GM21526 (cell line): Measurements from ENCODE around the gene SLC39A12.
"Not testable (repeated sequence)": the region's sequence is repeated elsewhere in the genome, so short reads cannot be mapped to it uniquely, and the experiment has no call there.

ENCODE experiments used
- ATAC-seq: cut with Tn5 transposase; IDR thresholded peaks from one replicate; pipeline ENCODE4 v1.9.1; 2021; ENCODE audit warnings: moderate library complexity; ENCODE audit not compliant: unreplicated experiment, low FRiP score

The SLC39A12 gene

DNA sequence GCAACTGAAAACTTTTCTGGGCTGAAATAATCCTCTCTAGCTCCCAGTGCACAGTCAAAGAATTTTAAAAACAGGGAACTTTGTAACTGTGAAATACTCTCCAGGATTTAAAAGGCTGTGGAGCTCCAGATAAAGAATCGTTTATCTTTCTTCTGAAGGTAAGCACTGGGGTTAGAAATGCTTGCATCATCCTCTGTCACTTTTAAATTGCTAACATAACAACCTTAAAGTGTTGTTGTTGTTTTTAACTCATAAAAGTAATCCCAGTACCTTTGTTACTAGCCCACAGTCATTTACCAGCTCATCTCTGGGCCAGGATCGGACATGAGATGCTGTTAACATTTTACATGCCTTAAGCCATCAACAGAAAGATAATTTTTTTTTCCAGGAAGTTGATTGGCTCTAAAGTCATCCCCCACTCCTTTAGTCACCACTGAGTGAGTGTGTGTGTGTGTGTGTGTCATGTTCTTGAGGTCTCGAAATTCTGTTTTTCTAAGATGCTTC is at the start of gene SLC39A12:
Gene SLC39A12, plus strand, starts transcription at position 51 of the 504 bp plus-strand sequence. CDS start 1,359 bp downstream, outside the sequence.
- ATAC-seq, result no peak

GRCh38 chr10:17904564-17904963 is 47.2 kb upstream of the SLC39A12 start:
- ATAC-seq, result no peak

DNA sequence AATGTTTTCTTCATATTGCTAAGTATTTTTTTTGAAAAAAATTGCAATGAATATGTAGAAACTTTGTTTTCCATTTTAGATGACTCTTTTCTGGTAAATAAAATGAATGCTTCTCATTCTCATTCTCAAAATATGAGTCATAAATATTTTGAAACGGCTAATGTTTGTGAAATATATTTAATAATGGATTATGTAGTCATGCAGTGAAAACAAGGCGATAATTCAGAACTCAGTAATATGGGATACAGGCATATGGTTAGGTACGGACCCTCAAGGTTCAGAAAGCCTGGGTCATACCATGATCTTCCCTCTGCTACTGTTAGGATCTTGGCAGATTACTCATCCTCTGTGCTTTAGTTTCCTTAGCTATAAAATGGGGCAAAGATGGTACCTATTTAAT is 46.2 kb upstream of the SLC39A12 start:
- ATAC-seq, result no peak

- no peak for ATAC-seq
Observed at GRCh38 chr10:17906002-17906401, 45.7 kb upstream of the SLC39A12 start.

GRCh38 chr10:17907641-17908040 is 44.1 kb upstream of the SLC39A12 start:
- no peak for ATAC-seq

DNA sequence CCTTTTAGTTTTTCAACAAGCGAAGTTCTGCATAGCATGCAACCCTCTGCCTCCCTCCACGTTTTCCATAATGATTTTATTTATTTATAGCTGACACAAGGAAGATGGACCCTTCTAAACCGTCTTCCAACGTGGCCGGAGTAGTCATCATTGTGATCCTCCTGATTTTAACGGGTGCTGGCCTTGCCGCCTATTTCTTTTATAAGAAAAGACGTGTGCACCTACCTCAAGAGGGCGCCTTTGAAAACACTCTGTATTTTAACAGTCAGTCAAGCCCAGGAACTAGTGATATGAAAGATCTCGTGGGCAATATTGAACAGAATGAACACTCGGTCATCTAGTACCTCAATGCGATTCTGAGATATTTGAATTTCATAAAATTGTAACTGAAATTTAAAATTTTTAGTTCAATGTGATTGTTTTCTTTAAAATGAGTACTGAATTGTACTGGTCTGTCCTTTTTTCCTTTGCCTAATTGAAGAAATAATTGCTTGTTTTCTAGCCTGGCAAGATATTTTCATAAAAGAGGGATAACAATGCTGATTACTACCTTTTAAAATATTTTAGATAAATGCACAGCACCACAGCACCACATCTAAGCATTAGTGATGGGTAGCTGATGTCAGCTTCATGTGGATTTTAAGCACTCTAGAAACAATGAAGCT is 41.5 kb upstream of the SLC39A12 start:
- peak; percentile 68 for ATAC-seq

DNA sequence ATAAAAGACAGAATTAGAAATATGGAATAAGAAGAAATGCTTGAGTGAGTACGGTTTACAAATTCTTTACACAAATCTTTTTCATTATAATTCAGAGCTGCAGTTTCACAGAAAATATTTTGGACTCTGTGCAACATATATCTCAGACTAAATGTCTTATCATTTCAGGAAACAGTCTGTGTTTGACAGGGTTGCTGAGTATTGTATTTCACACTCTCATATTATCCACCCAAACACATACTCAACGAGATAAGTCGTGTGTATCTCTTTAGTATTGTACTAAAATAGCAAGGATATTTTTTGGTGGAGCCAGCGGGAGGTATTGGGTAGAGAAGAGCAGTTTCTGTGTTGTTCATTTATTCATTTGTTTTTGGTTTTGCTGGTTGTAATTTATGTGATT is 39.0 kb upstream of the SLC39A12 start:
- ATAC-seq, result no peak

- ATAC-seq, result no peak
Observed at GRCh38 chr10:17913604-17914003, 38.1 kb upstream of the SLC39A12 start.

GRCh38 chr10:17914169-17915045 is 37.3 kb upstream of the SLC39A12 start:
- ATAC-seq, result no peak

- no peak for ATAC-seq
Observed at GRCh38 chr10:17915181-17915580, 36.5 kb upstream of the SLC39A12 start.

- no peak for ATAC-seq
Observed at GRCh38 chr10:17918187-17918903, 33.4 kb upstream of the SLC39A12 start.

- no peak for ATAC-seq
Observed at GRCh38 chr10:17921378-17921777, 30.3 kb upstream of the SLC39A12 start.

DNA sequence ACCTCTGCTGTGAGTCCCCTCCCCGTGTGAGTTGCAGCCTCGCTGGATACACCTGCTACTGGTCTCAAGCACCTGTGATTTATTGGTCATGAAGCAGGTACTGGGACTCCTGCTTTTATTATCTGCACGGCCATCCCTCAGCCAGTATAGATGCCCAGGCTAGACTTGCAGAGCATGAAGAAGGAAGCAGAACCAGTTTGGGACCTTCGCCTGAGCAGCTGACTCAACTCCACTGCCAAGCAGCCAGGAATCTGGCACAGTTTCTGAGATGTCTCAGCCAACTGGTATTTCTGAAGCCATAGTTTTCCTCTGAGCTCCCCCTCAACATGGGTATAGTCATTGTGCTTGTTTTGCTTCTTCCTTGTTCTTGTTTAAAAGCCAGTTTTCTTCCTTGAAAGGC is 28.0 kb upstream of the SLC39A12 start:
- ATAC-seq, result no peak

GRCh38 chr10:17943033-17943745 is 8.5 kb upstream of the SLC39A12 start:
- no peak for ATAC-seq

DNA sequence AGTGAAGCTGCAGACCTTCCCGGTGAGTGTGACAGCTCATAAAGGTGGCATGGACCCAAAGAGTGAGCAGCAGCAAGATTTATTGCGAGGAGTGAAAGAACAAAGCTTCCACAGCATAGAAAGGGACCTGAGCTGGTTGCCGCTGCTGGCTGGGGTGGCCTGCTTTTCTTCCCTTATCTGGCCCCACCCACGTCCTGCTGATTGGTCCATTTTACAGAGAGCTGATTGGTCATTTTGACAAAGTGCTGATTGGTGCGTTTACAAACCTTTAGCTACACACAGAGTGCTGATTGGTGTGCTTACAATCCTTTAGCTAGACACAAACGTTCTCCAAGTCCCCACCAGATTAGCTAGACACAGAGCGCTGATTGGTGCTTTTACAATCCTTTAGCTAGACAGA is 1.4 kb upstream of the SLC39A12 start:
- ATAC-seq, result not testable (repeated sequence)

DNA sequence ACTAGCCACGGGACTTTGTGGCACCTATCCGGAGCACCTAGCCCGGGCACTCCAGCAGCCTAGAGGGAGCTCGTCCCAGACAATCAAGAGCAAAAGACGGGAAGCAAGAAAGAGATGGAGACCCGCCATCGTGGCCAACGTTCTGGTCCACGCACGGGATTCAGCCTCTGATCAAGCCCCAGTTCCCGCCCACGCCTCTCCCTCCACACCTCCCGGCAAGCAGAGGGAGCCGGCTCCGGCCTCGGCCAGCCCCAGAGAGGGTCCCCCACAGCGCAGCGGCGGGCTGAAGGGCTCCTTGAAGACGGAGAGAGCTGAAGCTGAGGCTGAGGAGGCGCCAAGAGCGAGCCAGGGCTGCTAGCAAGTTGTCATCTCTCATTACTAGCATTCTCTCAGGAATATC is 992 bp upstream of the SLC39A12 start:
- no peak for ATAC-seq

DNA sequence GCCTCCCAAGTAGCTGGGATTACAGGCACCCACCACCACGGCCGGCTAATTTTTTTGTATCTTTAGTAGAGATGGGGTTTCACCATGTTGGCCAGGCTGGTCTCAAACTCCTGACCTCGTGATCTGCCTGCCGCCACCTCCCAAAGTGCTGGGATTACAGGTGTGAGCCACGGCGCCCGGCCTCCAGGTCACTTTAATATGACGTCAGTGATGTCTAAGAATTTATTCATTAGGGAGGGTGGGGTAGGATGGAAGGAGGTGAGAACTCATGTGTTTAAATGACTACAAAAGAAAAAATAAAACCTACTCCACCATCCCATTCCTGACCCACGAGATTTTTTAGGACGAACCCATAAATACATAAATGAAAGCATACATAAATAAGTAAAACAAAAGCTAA is 2.7 kb downstream of the SLC39A12 start:
- not testable (repeated sequence) for ATAC-seq

DNA sequence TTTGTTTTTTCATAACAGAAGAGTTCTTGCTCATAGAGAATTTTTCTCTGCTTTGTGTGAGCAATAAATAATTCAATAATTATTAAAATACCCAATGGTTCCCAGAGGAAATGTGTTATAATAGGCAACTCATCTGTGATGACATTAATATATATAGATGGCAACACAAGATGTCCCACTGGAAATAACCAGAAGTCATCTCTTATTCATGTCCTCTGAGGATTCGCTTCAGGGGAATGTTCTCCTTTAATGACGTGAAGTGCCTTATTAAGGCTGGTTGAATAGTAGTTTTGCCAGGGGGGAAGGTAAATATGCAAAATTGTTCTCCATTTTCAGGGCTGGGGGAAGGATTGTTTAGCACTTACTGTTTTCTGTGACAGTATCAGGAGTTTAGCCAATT is 3.1 kb downstream of the SLC39A12 start:
- ATAC-seq, result no peak

DNA sequence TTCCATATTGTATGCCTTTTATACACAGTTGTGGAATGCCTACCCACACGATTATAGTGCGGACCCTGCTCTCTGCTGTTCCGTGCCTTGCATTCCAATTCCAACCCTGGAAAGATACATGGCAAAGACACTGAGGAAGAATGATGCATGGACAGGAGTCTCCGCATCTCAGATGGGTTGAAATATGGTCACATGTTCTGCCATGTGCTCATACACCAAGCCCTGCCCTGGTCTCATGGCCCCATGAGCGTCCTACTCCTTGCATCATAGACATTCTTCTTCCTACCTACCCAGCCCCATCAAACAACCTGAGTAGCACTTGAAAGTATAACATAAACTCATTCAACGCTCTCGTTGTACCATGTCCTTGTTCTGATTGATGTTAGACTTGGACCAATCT is 6.3 kb downstream of the SLC39A12 start:
- no peak for ATAC-seq

DNA sequence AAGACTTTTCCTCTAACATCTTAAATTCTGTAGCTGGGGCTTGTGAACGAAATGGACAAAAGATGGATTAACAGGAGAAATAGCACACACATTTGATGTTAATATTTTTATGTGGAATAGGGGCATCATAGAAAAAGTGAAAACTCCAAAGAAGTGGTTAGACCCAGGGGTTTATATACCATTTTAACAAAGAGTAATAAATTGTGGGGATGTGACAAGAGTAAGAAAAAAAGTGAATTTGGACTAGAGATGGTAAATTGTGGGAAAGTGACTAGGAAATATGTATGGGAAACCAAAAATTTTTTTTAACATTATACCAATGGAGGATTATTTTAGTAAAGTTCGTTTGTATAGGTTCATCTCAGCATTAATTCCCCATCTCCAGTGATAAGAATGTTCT is 8.2 kb downstream of the SLC39A12 start:
- no peak for ATAC-seq
